Measurements from ENCODE around the gene PCDH20.
"Not testable (repeated sequence)": the region's sequence is repeated elsewhere in the genome, so short reads cannot be mapped to it uniquely, and the experiment has no call there.

PCDH20 gene, protein sequence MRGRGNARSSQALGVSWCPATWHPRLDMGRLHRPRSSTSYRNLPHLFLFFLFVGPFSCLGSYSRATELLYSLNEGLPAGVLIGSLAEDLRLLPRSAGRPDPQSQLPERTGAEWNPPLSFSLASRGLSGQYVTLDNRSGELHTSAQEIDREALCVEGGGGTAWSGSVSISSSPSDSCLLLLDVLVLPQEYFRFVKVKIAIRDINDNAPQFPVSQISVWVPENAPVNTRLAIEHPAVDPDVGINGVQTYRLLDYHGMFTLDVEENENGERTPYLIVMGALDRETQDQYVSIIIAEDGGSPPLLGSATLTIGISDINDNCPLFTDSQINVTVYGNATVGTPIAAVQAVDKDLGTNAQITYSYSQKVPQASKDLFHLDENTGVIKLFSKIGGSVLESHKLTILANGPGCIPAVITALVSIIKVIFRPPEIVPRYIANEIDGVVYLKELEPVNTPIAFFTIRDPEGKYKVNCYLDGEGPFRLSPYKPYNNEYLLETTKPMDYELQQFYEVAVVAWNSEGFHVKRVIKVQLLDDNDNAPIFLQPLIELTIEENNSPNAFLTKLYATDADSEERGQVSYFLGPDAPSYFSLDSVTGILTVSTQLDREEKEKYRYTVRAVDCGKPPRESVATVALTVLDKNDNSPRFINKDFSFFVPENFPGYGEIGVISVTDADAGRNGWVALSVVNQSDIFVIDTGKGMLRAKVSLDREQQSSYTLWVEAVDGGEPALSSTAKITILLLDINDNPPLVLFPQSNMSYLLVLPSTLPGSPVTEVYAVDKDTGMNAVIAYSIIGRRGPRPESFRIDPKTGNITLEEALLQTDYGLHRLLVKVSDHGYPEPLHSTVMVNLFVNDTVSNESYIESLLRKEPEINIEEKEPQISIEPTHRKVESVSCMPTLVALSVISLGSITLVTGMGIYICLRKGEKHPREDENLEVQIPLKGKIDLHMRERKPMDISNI

DNA sequence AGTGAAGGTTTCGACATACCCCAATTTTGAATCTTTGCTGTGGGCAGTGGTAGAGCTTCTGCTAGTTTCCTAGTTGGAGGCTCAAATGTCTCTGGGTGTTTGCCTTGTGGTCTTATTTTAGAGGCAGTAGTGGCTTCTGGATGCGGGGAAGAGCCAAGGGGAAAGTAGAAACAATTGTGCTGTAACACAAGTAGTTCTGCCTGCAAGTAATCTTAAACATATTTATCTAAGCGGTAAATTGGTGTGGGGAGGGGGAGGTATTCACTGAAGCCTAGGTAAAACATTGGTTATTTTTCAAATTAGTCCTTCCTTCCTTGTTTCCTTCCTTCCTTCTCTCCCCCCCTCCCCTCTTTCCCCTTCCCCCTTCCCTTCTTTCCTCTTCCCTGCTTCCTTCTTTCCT, at the start of gene PCDH20:
Gene PCDH20 (minus strand): TSS at position 101 of the 400 bp plus-strand sequence. CDS start 691 bp downstream, outside the sequence.
- DNase-seq, result no peak

DNA sequence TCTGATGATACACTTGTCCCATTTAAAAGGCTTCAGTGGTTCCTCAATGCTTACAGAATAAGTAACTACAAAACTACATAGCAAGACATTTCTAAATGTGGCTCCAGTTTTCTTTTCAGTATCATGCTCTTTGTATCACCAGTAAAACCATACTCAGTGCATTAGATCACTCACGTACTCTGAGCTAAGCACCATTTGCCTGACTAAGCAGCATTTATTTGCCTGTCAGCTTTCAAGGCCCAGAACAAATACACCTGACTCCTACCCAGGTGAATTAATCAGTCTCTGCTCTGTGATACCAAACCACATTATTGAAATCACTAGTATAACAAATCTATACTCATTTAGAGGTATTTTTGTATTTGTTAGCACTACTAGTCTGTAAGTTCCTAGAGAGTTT, 47.4 kb upstream of the PCDH20 start:
- no peak for DNase-seq

DNA sequence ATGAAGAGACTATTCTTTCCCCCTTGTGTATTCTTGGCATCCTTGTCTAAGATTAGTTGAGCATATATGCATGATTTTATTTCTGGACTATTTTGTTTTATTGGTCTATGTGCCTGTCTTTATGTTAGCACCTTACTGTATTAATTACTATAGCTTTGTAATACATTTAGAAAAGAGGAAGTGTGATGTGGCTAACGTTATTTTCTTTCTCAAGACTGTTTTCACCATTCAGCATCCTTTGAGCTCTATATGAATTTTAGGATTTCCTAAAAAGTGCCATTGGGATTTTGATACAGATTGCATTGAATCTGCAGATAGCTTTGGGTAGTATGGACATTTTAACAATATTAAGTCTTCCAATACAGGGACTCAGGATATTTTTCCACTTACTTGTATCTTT, 37.5 kb upstream of the PCDH20 start:
- no peak for DNase-seq

DNA sequence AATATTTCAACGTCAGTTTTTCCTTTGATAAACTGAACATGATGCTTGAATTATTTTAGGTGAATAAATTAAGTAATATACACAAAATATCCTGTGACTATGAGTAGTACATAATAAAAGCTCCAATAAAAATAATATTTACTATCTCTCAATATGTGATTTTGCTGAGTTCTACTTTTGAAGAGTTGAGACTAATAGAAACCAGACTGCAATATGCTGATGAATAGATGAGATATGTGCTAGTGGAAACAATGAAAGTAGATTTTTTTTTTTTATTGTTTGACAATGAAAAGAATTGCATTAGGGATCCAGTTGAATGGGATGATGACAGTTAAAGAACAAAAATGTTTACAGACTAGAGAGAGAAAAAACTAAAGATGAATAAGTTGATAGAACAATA, 16.4 kb upstream of the PCDH20 start:
- no peak for DNase-seq

DNA sequence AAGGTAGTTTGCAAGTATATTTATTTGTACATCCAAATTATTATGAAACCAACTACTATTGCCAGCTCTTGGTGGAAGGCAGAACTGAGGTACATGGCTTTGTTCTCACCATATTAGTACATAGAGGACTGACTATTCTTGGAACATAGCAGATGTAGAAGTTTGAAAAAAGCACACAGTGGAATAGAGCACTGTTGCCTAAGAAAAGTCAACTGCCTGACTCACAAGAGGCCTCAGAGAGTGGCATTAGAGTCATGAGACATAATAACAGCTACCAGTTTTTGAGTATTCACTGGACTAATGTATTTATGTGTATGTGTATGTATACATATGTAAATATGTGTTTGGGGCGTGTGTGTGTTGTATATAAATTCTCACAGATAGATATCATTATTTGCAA, 8.3 kb upstream of the PCDH20 start:
- no peak for DNase-seq

DNA sequence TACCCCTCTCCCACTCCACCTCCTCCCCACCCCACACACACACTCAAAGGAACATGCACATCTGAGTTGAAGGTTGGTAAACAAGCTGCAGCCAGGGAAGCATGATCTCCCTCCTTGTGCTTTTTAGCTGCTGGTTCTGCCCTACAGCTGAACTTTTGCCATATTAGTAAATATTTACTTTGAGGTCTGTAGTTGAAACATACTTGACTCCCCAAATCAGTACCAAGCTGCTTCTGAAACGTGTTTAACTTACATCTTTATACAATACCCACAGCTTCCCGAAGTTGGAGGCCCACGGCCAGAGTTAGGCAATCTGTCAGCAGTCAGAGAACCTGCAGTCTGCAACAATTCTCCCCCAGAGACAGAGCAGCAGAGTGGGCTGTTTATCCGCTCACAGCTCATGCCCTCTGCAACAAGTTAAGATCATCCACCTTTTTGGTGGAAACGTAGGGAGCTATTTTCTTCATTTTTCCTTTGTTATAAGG, 1.5 kb upstream of the PCDH20 start:
- no peak for DNase-seq

DNA sequence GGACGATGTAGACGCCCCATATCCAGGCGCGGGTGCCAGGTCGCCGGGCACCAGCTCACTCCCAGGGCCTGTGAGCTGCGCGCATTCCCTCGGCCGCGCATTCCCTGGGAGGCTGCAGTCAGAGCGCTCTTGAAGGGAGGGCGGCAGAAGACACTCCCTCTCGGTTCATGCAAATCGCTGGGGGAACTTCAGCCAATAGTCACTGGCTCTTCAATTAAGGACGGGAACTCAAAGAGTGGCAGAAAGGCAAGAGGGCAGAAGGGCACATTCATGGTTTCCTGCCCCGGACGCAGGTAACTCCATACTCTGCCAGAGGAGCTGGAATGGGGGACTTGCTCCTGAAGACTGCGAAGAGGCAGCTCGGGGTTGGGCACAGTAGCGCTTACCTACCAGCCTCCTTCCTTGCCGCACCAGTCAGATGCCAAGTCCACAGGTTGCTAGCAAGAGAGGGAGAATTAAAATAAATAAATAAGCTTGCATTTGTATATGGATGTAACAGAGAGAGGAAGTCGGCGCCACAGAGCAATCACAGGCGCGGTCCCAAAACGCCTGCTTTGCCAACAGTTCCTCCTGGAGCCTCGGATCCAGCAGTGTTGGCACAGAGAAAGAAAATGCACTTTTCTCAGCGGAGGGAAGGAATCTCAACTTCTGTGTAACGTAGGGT, 459 bp downstream of the PCDH20 start:
- peak in 3 of 14 donors; percentile 3 to 29 (median 23) for DNase-seq

DNA sequence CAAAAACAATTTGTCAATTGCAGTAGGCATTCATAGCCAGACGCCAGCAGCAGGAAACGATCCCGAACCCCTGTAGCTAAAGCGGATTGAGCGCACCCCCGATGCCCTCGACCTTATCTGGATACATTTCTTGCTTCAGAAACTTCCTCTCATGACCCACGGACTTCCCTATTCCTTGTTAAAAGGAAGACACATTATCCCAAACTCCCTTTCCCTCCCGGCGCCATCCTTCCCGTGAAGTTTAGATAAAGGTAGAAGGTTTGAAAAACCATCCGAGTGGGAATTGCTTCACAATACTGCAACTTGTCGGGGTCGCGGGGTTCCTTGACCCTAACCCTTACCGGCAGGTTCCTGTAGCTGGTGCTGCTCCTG, 977 bp downstream of the PCDH20 start:
- no peak for DNase-seq

DNA sequence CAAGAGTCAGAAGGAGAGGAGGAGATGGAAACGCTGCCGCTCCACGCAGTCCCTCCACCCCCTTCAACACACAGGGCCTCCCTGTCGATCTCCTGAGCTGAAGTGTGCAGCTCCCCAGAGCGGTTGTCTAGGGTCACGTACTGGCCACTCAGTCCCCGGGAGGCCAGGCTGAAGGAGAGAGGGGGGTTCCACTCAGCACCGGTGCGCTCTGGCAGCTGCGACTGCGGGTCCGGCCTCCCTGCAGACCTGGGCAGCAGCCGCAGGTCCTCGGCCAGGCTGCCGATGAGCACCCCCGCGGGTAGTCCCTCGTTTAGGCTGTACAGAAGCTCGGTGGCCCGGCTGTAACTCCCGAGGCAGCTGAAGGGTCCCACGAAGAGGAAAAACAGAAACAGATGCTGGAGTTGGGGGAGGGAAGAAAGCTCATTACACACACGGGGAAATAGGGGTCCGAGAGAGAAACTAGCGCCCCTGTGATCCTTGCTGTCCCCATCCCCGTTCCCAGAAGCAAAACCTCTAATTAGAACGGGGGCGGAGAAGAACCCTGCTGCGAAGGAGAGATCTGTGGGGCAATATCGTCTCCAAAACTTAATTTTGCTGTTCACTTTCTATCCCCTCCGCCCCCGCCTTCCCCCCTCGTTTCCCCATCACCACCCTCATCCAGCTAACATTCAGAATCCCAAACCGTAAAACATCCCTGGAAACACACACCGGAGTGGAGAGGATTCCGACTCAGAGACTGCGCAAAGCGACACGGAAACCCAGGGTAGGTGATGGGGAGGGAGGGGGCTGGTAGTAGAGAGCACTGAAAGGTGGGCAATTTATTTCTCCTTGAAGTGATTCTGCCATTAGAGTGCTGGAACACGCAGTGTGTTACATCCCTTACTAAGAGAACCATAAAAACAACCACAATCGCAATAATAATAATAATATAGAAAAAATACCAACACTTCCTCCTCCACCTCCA, 1.8 kb downstream of the PCDH20 start:
- DNase-seq, result peak in 1 of 14 donors; percentile 2

DNA sequence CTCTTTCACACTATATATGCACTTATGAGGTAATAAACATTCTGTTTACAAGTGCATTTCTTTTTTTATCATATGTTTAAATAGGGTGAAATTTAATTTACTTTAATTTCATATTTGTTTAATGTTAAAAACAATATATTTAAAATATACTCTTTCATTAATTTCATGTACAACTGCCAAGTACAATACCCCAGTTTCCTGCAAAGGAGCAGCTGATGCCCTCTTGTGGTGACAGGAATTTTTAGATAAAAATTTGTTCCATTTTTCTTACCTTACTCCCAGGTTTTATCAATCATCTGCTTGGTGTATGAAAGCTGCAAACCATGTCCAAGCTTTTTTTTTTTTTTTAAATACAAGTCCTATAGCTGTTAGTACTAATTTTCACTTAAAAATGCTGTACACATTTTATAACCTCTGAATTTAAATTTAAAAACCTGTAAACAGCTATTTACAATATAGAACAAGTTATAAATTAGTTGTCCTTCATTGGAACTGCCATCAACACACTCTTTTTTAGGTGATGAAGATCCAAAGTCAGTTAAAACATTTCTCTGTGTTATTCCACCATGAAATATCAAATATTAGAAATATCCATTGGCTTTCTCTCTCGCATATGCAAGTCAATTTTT, 4.9 kb downstream of the PCDH20 start:
- no peak for DNase-seq

DNA sequence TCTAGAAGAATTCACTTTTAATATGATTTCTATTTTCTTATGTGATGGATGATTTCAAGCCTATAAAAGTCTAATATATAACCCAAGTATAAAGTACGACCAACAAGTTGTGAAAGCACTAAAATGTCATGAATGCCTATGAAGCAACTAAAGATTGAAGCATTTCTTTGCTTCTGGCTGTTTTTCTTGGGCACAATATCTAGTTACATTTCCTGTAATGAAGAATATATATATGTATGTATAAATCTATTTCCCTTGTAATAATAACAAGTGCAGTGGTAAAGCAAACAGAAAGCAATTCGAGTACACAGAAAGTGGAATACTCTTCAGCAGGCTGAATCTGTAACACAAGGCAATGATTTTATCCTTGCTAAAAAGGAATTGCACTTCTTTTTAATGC, 5.4 kb downstream of the PCDH20 start:
- DNase-seq, result no peak

DNA sequence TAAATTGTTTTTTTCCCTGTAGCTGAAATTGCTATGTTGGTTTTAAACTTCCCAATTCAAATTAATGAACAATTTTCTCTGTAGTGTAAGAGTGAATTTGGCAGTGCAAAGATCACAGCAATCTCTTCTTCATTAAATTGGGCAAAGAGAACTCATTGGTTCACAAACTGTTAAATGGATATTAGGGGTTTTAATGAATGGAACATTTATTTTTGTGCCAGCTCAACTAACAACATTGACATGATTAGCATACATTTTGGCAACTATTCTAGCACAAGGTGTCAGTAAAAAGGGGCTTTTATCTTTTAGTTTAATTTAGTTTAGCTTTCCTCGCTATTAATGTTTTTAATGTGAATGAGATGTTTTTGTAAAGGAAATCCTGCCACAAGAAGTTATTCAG, 7.1 kb downstream of the PCDH20 start:
- DNase-seq, result no peak

DNA sequence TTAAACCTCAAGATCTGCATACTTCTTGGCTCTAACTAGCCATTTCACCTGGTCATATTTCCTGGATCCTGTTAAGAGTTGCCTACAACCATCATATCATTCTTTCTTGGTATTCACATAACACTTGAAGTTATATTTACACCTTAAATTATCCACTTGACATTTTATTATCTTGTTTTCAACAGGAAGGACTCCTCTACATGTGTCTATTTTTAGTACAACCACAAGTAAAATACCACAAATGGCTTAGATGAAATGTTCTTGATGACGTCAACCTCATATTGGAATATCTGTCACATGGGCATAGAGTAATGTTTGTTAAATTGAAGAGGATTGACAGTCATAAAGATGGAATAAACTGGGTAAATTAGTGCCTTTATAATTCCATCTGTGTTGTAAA, 9.4 kb downstream of the PCDH20 start:
- DNase-seq, result no peak

DNA sequence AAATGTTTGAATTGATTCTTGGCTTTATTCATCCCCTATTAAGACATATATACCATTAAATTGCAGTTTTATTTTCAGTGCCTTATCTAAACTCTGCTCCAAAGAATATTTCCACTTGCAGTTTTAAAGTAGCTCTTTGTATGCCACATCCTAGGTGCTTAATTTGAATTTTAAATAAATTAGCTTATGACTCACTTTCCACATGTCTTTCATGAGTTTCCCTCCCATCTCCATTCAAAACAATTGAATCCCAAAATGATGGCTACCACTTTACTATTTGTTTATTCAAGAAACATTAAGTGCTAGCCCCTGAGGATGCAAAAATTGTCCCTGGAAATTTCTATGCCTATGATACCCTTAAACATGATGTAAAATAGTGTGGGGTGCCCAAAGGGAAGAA, 19.5 kb downstream of the PCDH20 start:
- no peak for DNase-seq

DNA sequence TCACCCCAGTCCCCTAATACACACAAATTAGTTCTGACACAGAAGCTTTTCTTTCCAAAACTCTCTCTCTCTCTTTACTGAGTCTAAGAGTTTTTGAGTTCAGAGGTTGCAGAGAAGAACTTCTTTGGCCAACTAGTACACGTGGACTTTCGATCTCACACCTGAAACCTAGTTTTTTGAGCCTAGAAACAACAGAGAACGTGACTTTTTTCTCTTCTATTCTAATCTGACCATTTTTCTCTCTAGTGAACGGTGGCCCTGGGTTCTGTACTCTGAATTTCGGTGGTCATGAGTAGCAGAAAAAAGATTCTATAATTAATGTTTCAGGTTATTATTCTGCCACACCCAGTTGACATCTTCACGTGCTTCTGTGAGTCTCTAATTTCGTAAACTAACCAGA, 24.2 kb downstream of the PCDH20 start:
- DNase-seq, result no peak

DNA sequence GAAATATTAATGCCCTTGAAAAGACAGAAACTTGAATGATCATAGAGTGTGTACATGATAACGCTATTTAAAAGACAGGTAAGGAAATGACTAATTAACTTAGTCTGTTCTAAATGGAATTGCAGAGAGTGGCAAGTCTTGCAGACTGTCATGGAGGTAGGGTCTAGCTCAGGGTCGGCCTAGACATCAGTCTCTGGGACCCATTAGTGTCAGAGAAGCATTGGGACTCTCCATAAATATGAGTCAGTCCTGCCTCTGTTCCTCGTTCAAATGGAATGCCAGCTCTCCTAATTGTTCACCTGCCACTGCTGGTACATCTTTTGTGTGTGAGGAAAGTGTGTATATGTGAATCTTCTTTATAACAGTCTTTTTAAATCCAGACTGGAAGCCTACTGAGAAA, 28.0 kb downstream of the PCDH20 start:
- no peak for DNase-seq

DNA sequence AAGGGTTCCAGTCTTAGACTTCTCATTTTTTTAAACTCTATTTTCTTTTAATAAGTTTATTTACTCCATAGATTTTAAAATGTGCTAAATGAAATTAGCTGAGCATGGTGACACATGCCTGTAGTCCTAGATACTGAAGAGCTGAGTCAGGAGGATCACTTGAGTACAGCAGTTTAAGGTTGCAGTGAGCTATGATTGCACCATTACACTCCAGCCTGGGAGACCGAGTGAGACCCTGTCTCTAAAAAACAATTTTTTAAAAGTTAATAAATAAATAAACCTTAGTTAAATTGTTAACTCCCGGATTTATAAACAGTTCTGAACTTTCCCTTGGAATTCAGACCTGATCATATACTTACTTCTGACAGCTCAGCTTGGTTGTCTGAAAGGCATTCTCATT, 32.5 kb downstream of the PCDH20 start:
- no peak for DNase-seq

DNA sequence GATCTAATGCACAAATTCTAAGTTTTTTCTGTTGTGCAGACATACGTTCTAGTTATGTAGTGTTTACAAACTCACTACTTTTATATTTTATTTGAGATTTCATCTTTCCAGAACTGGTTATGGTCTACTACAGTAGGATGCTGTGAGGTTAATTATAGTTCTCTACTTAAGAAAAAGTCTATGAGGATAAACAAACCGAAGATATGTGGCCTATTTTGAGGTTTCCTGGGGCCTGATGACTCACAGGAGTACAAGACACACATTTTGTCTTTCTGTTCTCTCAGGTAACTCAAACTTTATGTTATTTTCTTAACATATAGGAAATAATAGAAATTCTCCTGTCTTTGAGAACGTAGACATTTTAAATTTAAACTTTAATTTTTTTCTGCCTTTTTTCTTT, 45.1 kb downstream of the PCDH20 start:
- DNase-seq, result no peak

DNA sequence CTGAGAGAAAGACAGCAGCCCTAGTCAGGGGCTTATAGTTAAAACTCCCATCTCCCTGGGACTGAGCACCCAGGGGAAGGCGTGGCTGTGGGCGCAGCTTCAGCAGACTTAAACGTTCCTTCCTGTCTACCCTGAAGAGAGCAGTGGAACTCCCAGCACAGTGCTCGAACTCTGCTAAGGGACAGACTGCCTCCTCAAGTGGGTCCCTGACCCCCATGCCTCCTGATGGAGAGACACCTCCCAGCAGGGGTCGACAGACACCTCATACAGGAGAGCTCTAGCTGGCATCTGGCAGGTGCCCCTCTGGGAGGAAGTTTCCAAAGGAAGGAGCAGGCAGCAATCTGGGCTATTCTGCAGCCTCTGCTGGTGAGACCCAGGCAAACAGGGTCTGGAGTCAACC, 51.0 kb downstream of the PCDH20 start:
- not testable (repeated sequence) for DNase-seq

DNA sequence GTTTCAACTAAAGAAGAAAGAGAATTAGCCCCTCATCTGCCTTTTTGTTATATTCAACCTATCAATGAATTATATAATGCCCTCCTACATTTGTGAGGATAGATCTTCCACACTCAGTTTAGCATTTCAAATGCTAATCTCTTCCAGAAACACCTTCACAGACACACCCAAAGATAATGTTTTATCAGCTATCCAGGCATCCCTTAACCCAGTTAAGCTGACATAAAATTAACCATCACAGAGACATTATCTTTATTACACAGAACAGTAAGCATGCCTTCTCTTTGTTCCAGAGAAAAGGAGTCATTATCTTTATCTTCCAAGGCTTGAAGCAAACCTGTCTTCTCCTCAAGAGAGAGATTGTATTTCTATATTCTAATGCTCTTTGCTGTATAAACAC, 53.1 kb downstream of the PCDH20 start:
- no peak for DNase-seq
